ENCODE results near the gene THAP7. TPM values are rescaled to one million over a fixed set of nuclear protein-coding genes. Genes with fewer than 3 reads are reported as not detected.
A peak's percentile ranks its signal among the peaks of the same experiment; 100 is the strongest.

The THAP7 gene
- total RNA-seq, 2 experiments from 2014 or later = 25.1 to 27.2 TPM

DNA sequence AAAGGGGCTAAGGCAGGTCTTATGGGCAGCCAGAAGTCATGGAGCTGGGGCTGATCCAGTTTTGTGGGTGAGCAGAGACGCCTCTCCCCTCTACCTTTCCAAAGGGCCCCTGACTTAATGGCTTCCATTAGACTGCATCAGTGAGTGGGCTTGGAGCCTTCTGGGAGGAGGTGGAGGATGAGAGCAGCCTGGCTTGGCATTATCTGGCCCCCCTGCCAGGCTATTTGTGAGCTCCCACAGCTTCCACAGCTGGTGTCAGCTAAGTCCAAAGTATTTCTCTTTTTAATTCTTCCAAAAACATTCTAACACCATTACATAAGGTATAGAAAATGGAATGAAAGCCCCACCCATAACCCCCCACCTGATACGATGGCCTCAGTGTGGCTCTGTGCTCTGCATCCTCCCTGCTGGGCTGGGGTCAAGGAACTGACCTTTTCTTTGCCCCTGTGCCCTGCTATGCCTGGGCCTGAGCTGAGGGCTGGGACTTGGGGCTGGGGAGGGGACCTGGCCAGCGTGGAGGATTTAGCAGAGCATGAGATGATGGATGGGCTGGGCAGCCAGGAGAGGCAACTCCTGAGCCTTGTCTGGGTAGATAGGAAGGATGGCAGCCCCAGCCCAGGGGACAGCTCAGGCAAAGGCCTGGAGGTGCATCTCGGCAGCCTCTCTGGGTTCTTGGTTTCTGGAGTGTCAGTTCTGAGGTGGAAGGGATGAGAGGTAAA, 30.8 kb downstream of the THAP7 start:
- Mint-ChIP-seq H3K4me1 (no peaks in the 10 kb centered on the region), H3K27ac (no peak overlapping the region), H3K9me3 (ENCODE audit: low read depth) (no peaks in the 10 kb centered on the region), H3K4me3 (no peak overlapping the region), H3K36me3 (ENCODE audit: low read depth) (no peaks in the 10 kb centered on the region), H3K27me3 (no peaks in the 10 kb centered on the region)
- intact Hi-C loops (cut with DNase I, micrococcal nuclease) = no loop called here
- no peak for ATAC-seq
- ChIA-PET POLR2A (interaction anchor here (0.7 kb wide), 1 partner anchor 30 kb away, joined by 3 read pairs; no protein-coding TSS in a partner anchor), CTCF (interaction anchor here (1.2 to 2.2 kb wide), 2 partner anchors 9 to 10 kb away, joined by 3 to 10 read pairs; no protein-coding TSS in a partner anchor)
- no peak for DNase-seq

DNA sequence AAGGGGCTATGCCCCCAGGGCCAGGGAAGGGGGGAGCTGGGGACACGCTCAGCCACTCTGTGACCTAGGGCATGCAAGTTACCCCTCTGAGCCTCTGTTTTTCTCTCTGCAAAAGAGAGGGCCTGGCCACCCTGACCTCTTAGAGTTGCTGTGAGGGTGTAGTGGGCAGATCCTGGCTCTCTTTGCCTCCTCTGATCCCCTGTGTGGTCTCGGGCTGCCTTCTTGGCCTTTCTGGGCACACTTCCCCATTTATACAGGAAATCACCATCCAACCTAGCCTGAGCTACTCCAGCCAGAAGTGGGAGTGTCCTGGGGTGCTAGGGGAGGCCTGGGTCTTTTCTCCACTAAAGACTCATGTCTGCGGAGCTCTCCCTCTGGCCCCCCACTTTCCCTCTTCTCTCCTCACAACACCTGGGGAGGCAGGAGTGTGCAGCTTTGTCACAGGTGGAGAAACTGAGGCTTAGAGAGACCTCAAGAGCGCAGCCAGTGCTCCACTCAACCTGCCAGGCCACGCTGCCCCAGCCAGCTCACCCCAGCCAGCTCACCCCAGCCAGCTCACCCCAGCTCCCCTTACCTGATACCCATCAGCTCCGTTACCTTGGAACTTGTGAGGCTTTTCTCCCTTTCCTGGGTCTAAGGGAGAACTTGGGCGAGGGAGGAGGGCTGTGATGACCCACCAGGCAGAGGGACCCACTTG, 33.5 kb downstream of the THAP7 start:
- Mint-ChIP-seq H3K27ac (no peak overlapping the region), H3K36me3 (ENCODE audit: low read depth) (no peaks in the 10 kb centered on the region), H3K27me3 (peaks cover 7% of the 10 kb centered on the region), H3K4me1 (peaks cover 6% of the 10 kb centered on the region), H3K9me3 (ENCODE audit: low read depth) (no peaks in the 10 kb centered on the region), H3K4me3 (no peak overlapping the region)
- no peak for DNase-seq
- CTCF ChIA-PET = interaction anchor here (1.2 kb wide), 1 partner anchor 14 kb away, joined by 4 read pairs; the partner anchor contains the start of gene LZTR1
- no peak for ATAC-seq
- intact Hi-C loops (cut with DNase I, micrococcal nuclease) = loop anchor here in 1 of 2 experiments (10.0 kb wide), 1 partner anchor 136 kb away; no protein-coding TSS in a partner anchor
- POLR2A ChIA-PET = no interaction called here

GRCh38 chr22:20967697-20968211, 34.2 kb downstream of the THAP7 start:
- H3K4me3 Mint-ChIP-seq = no peak overlapping the region
- H3K27ac Mint-ChIP-seq = no peak overlapping the region
- no peak for ATAC-seq
- peaks cover 6% of the 10 kb centered on the region for H3K4me1 Mint-ChIP-seq
- H3K27me3 Mint-ChIP-seq = peaks cover 7% of the 10 kb centered on the region
- no peaks in the 10 kb centered on the region for H3K36me3 Mint-ChIP-seq (ENCODE audit: low read depth)
- ChIA-PET CTCF (interaction anchor here (1.2 kb wide), 1 partner anchor 15 kb away, joined by 4 read pairs; the partner anchor contains the start of gene LZTR1), POLR2A (no interaction called here)
- H3K9me3 Mint-ChIP-seq (ENCODE audit: low read depth) = no peaks in the 10 kb centered on the region
- intact Hi-C loops (cut with DNase I, micrococcal nuclease) = loop anchor here in 1 of 2 experiments (10.0 kb wide), 1 partner anchor 137 kb away; no protein-coding TSS in a partner anchor
- DNase-seq = no peak

DNA sequence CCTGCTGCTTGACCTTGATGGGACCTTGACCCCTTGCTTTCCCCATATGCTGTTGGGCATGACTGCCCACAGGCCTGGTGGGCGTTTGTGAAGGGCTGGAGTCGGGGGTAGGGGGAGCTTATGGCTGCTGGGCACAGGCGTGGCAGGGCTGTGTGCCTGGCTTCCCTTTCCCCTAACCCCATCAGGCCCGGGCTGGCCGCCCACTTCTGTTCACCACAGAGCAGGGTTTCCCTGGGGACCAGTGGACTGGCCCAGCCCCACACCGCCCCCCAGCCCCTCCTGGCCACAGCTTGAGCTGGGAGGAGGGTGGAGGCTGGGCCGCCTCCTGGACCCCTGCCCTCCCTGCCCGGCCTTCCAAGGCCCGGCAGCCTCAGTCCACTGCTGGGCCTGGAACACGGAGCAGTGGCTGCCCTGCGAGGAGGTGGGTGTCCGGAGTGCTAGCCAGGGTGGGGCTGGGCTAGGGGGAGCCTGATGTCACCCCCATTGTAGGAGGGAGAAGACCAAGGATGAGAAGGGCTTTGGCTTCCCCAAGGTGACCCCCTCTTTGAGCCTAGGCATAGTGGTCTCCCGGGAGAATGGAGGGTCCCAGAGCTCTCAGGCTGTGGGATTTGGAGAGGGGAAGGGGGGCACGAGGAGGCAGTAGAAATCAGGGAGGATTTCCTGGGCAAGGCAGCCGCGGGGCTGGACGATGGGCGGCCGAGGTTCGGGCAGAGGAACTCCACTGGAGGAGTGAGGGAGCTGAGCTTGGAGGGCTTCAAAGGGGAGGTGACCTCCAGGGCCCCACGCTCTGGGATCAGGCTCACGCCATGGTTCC, 34.8 kb downstream of the THAP7 start, which contains the start of gene AIFM3:
TSS of gene AIFM3 (plus strand) at position 373 of the 814 bp plus-strand sequence. CDS start 690 bp downstream, outside the sequence.
- Mint-ChIP-seq H3K4me3 (no peak within 1 kb of the TSS), H3K27ac (no peak within 1 kb of the TSS), H3K36me3 (ENCODE audit: low read depth) (no peaks in the 10 kb centered on the region), H3K27me3 (peaks cover 7% of the 10 kb centered on the region), H3K9me3 (ENCODE audit: low read depth) (no peaks in the 10 kb centered on the region), H3K4me1 (peaks cover 6% of the 10 kb centered on the region)
- ChIA-PET POLR2A (no interaction called here), CTCF (interaction anchor here (0.7 kb wide), 1 partner anchor 182 kb away, joined by 3 read pairs; no protein-coding TSS in a partner anchor)
- ATAC-seq (no peak), DNase-seq (no peak)
- intact Hi-C loops (cut with DNase I, micrococcal nuclease) = loop anchor here in 1 of 2 experiments (10.0 kb wide), 1 partner anchor 138 kb away; no protein-coding TSS in a partner anchor

- POLR2A ChIA-PET = no interaction called here
- CTCF ChIA-PET = interaction anchor here (0.7 to 1.1 kb wide), 2 partner anchors 36 to 181 kb away, joined by 3 read pairs; partner anchors contain the start of gene THAP7
- no peaks in the 10 kb centered on the region for H3K9me3 Mint-ChIP-seq (ENCODE audit: low read depth)
- no peaks in the 10 kb centered on the region for H3K36me3 Mint-ChIP-seq (ENCODE audit: low read depth)
- intact Hi-C loops (cut with DNase I, micrococcal nuclease) = loop anchor here in 1 of 2 experiments (10.0 kb wide), 1 partner anchor 139 kb away; no protein-coding TSS in a partner anchor
- H3K27ac Mint-ChIP-seq = no peak overlapping the region
- H3K4me3 Mint-ChIP-seq = no peak overlapping the region
- peaks cover 11% of the 10 kb centered on the region for H3K4me1 Mint-ChIP-seq
- DNase-seq (no peak), ATAC-seq (no peak)
- H3K27me3 Mint-ChIP-seq = peaks cover 7% of the 10 kb centered on the region
Measured at GRCh38 chr22:20965888-20966855, 35.7 kb downstream of the THAP7 start.

DNA sequence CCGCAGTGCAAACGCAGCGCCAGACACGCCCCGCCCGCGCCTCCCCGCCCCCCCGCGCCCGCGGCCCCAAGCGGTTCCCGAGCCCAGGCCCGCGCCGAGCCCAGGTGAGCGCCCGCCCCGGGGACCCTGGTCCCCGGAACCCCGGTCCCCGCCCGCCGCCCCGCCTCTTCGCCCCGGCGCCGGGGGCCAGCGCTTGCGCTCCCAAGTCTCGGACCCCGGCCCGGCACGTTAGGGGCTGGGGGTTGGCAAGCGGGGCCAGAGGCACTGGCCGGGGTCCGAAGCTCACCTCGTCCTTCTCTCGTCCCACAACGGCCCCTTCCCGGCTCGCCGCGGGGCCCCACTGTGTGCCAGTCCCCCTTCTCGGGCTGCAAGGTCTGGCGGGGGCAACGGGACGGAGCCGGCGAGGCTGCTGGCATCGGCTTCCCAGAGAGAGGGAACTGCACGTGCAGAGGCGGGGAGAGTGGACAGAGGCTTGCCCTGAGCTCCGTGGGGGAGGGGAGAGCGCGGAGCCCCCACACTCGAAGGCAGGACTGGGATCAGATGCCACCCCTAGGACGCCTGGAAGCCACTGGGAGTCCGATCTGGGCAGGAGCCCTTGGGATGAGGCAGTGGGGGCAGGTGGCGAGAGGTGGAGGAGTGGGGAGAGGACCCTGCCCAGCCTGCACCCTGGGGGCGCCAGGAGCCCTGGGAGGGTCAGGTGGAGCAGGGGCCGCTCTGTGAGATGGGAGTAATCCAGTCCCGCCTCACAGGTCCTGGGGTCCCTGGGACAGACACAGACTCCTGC, 36.6 kb downstream of the THAP7 start:
- no peaks in the 10 kb centered on the region for H3K9me3 Mint-ChIP-seq (ENCODE audit: low read depth)
- no peak overlapping the region for H3K4me3 Mint-ChIP-seq
- DNase-seq = no peak
- intact Hi-C loops (cut with DNase I, micrococcal nuclease) = loop anchor here in 1 of 2 experiments (10.0 kb wide), 1 partner anchor 140 kb away; no protein-coding TSS in a partner anchor
- H3K36me3 Mint-ChIP-seq (ENCODE audit: low read depth) = no peaks in the 10 kb centered on the region
- peaks cover 7% of the 10 kb centered on the region for H3K27me3 Mint-ChIP-seq
- H3K4me1 Mint-ChIP-seq = peaks cover 11% of the 10 kb centered on the region
- ChIA-PET POLR2A (no interaction called here), CTCF (interaction anchor here (1.1 kb wide), 1 partner anchor 37 kb away, joined by 3 read pairs; the partner anchor contains the start of gene THAP7)
- H3K27ac Mint-ChIP-seq = no peak overlapping the region
- ATAC-seq = no peak

DNA sequence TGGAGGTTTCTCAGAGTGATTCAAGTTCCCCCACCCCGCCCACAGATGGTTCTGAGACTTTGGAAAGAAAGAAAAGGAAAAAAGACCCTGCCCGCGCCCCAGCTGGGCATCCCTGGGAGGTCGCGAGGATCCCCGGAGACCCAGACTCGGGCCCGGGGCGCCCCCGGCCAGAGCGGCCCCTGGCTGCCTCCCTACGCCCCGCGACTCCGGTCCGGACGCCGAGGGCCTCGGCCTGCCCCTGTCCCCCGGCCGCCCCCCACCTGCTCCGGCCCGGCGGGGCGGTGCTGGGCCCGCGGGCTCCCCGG, 37.2 kb downstream of the THAP7 start:
- CTCF ChIA-PET = no interaction called here

GRCh38 chr22:20964090-20964798, 37.7 kb downstream of the THAP7 start:
- Mint-ChIP-seq H3K27ac (no peak overlapping the region), H3K4me1 (peaks cover 11% of the 10 kb centered on the region), H3K9me3 (ENCODE audit: low read depth) (no peaks in the 10 kb centered on the region), H3K36me3 (ENCODE audit: low read depth) (no peaks in the 10 kb centered on the region), H3K4me3 (peak overlapping the region; percentile 60), H3K27me3 (peaks cover 7% of the 10 kb centered on the region)
- ChIA-PET POLR2A (no interaction called here), CTCF (no interaction called here)
- no peak for ATAC-seq
- no peak for DNase-seq
- intact Hi-C loops (cut with DNase I, micrococcal nuclease) = loop anchor here in 1 of 2 experiments (5.0 to 10.0 kb wide), 2 partner anchors 47 to 141 kb away; partner anchors contain the start of gene CRKL

More for the DNA sequence above, 37.2 kb downstream of the THAP7 start:
- no peak overlapping the region for H3K27ac Mint-ChIP-seq
- POLR2A ChIA-PET = no interaction called here
- peaks cover 11% of the 10 kb centered on the region for H3K4me1 Mint-ChIP-seq
- intact Hi-C loops (cut with DNase I, micrococcal nuclease) = loop anchor here in 1 of 2 experiments (5.0 to 10.0 kb wide), 2 partner anchors 47 to 140 kb away; partner anchors contain the start of gene CRKL
- peak overlapping the region; percentile 60 for H3K4me3 Mint-ChIP-seq
- H3K9me3 Mint-ChIP-seq (ENCODE audit: low read depth) = no peaks in the 10 kb centered on the region
- DNase-seq (peak; percentile 42), ATAC-seq (no peak)
- peaks cover 7% of the 10 kb centered on the region for H3K27me3 Mint-ChIP-seq
- no peaks in the 10 kb centered on the region for H3K36me3 Mint-ChIP-seq (ENCODE audit: low read depth)

Data from activated CD4-positive, alpha-beta T cell treated with anti-CD3 and anti-CD28 coated beads for 36 hours (primary cell).